HEK293T (cell line): ENCODE results near the gene HHLA2.

Source experiments
- ARNT ChIP-seq: fragments of 450-650 bp; IDR thresholded peaks from 2 replicates; pipeline ENCODE4 v1.6.1; 2017; ENCODE audit warnings: mild to moderate bottlenecking
- BHLHE40 ChIP-seq: fragments of 450-650 bp; IDR thresholded peaks from 2 replicates; pipeline ENCODE4 v1.6.1; 2016; ENCODE audit warnings: mild to moderate bottlenecking, moderate library complexity, borderline replicate concordance
- ELF4 ChIP-seq: fragments of 450-650 bp; IDR thresholded peaks from 2 replicates; pipeline ENCODE4 v1.6.1; 2017; ENCODE audit warnings: antibody characterized with exemption
- FOXA1 ChIP-seq: fragments of 450-650 bp; IDR thresholded peaks from 2 replicates; pipeline ENCODE4 v1.6.1; 2016; ENCODE audit warnings: mild to moderate bottlenecking
- FOXM1 ChIP-seq: fragments of 450-650 bp; IDR thresholded peaks from 2 replicates; pipeline ENCODE4 v1.6.1; 2017; ENCODE audit warnings: mild to moderate bottlenecking, borderline replicate concordance
- L3MBTL2 ChIP-seq: fragments of 450-650 bp; conservative IDR thresholded peaks from 2 replicates; pipeline ENCODE4 v1.6.1; 2016; ENCODE audit warnings: mild to moderate bottlenecking
- SP1 ChIP-seq: fragments of 450-650 bp; IDR thresholded peaks from 2 replicates; pipeline ENCODE4 v1.6.1; 2017
- SUZ12 ChIP-seq: fragments of 450-650 bp; IDR thresholded peaks from 2 replicates; pipeline ENCODE4 v1.6.1; 2016; ENCODE audit warnings: mild to moderate bottlenecking
- TARDBP ChIP-seq: fragments of 450-650 bp; IDR thresholded peaks from 2 replicates; pipeline ENCODE4 v1.6.1; 2016

DNA sequence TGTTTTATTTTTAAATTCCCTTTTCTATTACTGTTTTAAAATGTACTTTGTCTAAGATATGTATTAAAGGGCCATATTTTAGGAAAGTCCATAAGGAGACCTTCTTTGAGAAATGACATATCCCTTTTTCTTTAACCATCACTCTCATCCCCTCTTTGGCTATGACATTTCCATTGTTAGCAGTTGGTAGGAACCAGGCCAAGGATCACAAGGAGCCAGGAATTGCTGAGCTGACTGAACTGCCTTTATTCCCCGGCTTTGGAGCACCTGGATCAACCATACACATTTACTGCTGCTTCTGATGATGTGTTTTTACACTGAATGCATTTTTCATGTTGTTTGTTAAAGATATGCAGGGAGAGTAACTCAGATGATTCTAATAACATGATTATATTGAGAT is 79.7 kb downstream of the HHLA2 start:
- TF ChIP-seq ARNT (no peak), SUZ12 (no peak), TARDBP (no peak), L3MBTL2 (no peak), ELF4 (no peak), SP1 (no peak), BHLHE40 (no peak), FOXA1 (no peak), FOXM1 (no peak)
